GM19395 (cell line): ENCODE results near the gene APOC1.
A peak's percentile ranks its signal among the peaks of the same experiment; 100 is the strongest.

Experiments
- ATAC-seq: cut with Tn5 transposase; IDR thresholded peaks from one replicate; pipeline ENCODE4 v1.9.1; 2021; ENCODE audit warnings: mild to moderate bottlenecking, moderate library complexity; ENCODE audit not compliant: unreplicated experiment

APOC1 gene

DNA sequence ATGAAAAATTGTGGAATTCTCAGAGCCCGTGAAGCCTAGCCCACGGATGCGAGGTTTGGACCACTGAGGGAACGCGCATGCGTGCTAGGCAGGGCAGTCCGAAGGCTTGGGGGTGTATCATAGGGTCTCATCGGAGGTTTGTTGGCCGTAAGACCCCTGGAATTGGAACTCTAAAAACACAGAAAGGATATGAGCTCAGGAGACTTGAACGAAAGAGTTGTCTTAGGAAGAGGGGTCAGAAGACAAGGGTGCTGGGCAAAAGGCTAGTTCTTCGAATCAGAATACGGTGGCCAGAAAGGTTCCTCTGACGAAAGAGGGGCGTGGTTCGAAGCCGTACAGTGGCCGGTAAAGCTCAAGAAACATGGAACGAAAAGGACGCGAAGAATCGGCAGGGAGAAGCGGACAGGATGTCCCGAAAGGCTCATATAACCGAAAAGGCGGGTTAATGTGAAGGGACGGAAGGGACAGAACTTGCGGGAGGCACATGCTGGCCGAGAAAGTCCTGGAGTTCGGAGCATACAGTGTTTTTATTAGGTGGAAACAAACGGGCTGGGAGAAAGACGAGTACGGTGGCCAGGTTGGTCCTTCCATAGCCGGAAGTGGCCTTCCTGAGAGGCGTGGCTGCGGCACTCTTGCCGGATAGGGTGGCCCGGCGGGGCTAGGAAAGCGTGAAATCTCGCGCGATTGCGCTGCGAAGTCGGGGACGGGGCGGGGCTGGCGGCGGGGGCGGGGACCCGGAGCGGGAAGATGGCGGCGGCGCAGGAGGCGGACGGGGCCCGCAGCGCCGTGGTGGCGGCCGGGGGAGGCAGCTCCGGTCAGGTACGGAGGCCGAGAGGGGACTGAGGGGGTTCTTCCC is 40.5 kb downstream of the APOC1 start, which contains the start of gene CLPTM1:
Gene CLPTM1, plus strand, starts transcription at position 732 of the 856 bp plus-strand sequence. Its CDS starts 16 bp downstream, at position 748.
- peak; percentile 87 for ATAC-seq

DNA sequence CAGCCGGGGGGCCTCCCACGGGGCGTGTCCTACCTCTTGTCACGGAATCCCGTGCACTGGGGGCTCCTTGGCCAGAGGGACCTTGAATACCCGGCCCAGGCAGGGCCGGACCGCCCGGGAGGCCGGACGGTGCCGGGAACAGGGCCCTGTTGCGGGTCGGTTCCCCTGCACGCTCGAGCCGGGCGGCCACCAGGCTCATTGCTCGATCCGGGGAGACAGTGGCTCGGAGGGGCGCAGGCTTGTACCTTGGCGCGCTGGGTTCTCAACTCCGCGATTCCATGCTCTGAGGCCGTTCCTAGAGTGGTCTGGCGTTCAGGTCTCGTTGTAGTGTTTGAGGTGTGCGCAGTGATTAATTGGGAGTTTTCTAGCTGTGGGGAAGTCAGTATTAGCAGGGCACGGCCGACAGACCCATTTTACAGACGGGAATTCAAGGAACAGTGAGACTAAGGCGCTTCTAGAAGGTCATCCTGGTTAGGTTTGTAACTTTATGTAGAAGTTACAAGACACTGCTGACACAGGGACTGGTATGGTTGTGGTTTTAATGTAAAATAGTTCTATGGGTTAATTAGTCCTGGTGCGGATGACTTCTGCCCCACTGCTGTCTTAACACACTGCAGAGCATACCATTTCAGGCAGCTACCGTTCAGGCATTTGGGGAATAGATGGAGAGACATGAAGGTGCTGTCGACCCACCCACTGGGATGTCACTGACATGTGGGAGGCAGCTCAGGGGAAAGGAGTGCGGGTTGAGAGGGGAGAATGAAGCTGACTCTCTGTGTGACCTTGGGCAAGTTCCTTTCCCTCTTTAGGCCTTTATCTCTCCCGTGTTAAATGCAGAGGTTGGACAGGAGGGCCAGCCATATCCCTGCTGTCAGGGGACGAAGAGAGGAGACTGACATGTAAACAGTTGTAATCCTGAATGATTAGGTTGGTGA is 41.4 kb downstream of the APOC1 start:
- ATAC-seq, result peak; percentile 4

DNA sequence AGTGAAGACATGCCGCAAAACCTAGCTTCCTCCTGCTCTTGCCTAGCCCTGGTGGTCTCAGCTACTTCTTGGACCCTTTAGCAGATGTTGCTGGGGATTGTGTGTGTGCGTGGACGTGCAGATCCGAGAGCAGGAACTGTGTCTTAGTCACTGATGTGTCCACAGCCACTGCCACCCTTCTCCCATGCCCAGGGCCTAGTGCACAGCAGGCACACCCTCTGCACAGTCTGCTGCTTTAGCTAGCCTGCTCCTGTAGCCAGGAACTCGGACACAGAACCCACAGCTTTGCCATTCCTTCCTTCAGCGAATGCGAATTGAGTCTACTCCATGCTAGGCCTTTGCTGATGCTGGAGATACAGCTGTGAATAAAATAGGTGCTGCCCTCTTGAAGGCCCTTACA is 43.1 kb downstream of the APOC1 start:
- ATAC-seq, result no peak

DNA sequence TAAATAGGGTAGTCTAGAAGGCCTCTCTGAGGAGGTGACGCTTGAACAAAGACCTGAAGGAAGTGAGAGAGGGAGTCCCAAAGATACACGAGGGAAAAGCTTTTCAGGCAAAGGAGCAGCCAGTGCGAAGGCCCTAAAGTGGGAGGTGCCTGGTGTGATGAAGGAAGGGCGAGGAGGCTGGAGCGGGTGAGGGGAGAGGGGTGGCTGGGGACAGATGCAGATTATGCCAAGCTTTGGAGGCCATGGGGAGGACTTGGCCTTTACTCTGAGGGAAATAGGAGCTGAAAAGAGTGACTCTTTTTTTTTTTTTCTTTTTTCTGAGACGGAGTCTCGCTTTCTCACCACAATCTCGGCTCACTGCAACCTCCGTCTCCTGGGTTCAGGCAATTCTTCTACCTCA is 43.7 kb downstream of the APOC1 start:
- ATAC-seq, result no peak

- ATAC-seq, result no peak
Measured at GRCh38 chr19:44959691-44960090, 45.3 kb downstream of the APOC1 start.

DNA sequence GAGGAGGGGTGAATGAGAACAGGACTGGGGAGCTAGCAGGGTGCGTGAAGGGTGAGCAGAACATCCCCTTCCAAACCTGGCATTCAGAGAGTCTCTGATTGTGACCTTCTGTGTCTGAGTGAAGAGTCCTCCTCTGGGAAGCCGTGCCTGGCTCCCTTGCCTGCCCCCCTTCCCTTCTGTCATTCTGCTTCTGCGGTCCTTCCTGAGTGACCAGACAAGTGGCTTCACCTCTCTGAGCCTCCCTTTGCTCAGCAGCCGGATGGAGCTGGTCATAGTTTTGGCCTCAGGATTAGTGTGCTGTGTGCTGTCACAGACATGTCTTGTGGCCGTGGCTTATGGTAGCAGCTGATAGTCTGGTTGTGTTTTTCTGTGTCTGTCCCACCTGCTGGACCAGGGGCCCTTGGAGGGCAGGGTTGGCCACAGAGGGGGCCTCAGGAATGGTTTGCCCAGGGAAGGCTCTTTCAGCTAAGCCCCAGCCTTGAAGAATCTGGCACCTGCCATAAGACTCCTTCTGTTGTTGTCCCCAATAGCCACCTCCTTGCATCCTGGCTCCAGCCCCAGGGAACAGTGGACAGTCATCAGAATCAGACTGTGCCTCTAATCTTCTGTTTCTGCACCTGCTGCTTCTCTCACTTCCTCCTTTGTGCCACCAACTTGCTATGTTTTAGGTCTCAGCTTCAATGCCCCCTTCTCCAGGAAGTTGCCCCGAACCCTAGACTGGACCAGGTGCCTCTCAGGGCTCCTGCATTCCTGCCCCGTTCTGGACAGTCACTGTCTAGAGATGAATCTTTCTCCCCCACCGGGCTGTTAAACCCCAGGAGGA is 46.7 kb downstream of the APOC1 start:
- no peak for ATAC-seq

- ATAC-seq, result no peak
Measured at GRCh38 chr19:44961821-44962220, 47.4 kb downstream of the APOC1 start.

DNA sequence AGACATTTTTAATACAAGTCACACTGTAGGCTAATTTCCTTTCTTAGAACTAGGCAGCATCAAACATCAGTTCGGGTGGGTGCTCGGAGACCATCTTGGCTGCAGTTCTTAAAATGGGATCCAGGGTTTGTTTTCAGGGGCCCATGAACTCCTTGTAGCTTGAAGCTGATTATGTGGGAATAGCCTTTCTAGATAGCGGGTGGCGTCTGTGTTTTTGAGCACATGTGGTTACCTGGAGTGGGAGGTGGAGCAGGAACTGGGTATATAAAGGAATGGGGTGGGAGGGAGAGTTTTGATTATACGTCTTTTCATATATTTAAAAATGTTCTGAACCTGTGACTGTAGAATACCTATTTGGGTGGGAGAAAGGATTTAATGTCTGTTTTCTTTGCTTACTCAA is 53.7 kb downstream of the APOC1 start:
- ATAC-seq, result no peak

- ATAC-seq, result no peak
Measured at GRCh38 chr19:44968670-44969069, 54.3 kb downstream of the APOC1 start.
